Small intestine (tissue), 7 donors: ENCODE measurements around the gene COL6A1. TPM values are rescaled to one million over a fixed set of nuclear protein-coding genes. Genes with fewer than 3 reads are reported as not detected.
A peak's percentile ranks its signal among the peaks of the same experiment; 100 is the strongest.

ENCODE experiments used
- DNase-seq, 2 donors: peaks; one replicate each; pipeline versions ENCODE4 v3.0.0 to v3.0.0-alpha.2; 2013
- FAIRE-seq: peaks from 2 replicates; lab custom pipeline; 2012; peaks lifted over from hg19 to GRCh38; lab: Jason Lieb, UNC
- H3K27ac ChIP-seq, 3 donors: one replicate each; pipeline ENCODE4 v1.5.1; 2013; ENCODE audit warnings: low read length in 2 of 3, mild to moderate bottlenecking in 2 of 3, control low read depth in 1 of 3, inconsistent platforms in 1 of 3, low read depth in 1 of 3, moderate library complexity in 1 of 3
- H3K27me3 ChIP-seq, 3 donors: one replicate each; pipeline ENCODE4 v1.6.1; 2013; ENCODE audit warnings: low read length in 3 of 3, inconsistent platforms in 1 of 3; ENCODE audit not compliant: control insufficient read depth in 3 of 3, insufficient read depth in 3 of 3
- H3K36me3 ChIP-seq, 3 donors: one replicate each; pipeline ENCODE4 v1.6.1; 2013; ENCODE audit warnings: low read length in 3 of 3, inconsistent platforms in 1 of 3, low read depth in 1 of 3, mild to moderate bottlenecking in 1 of 3, moderate library complexity in 1 of 3; ENCODE audit not compliant: control insufficient read depth in 3 of 3, insufficient read depth in 2 of 3
- H3K4me1 ChIP-seq, 3 donors: one replicate each; pipeline ENCODE4 v1.6.1; 2013; ENCODE audit warnings: low read length in 2 of 3, inconsistent platforms in 1 of 3, low read depth in 1 of 3, mild to moderate bottlenecking in 1 of 3, moderate library complexity in 1 of 3; ENCODE audit not compliant: control insufficient read depth in 3 of 3, insufficient read depth in 2 of 3
- H3K4me3 ChIP-seq, 3 donors: one replicate each; pipeline ENCODE4 v1.5.1; 2013; ENCODE audit warnings: low read length in 3 of 3, control low read depth in 1 of 3, inconsistent platforms in 1 of 3, low read depth in 1 of 3, mild to moderate bottlenecking in 1 of 3, moderate library complexity in 1 of 3
- H3K9me3 ChIP-seq, 2 donors: one replicate each; pipeline ENCODE4 v1.6.1; 2013; ENCODE audit warnings: low read depth in 1 of 2, low read length in 1 of 2; ENCODE audit not compliant: control insufficient read depth in 2 of 2, insufficient read depth in 1 of 2
- WGBS, 3 donors: extraction: QIAGEN DNeasy Blood & Tissue Kit; methylation state at CpG; one replicate each; pipeline ENCODE4 v1.1.7; 2013; 5-methylcytosine and 5-hydroxymethylcytosine counted together
- polyA plus RNA-seq, 4 donors: library from polyadenylated mRNA; stranded (reverse) in 3 of 4; unstranded in 1 of 4; fragments of 200-250 nt in 3 of 4; fragments of 120-200 nt in 1 of 4; gene quantifications; one replicate each; pipeline versions ENCODE4 v1.2.1 to v1.2.3, GENCODE V29; 2013
- donor health status: healthy with polysubstance abuse.
- donor health status: control.
- donor health status: control.
- donor health status: Bipolar disorder and iron deficiency.
- donor health status: healthy.

COL6A1 gene
- polyA plus RNA-seq, 4 donors: 6.0 to 475 (median 47.7) TPM

DNA sequence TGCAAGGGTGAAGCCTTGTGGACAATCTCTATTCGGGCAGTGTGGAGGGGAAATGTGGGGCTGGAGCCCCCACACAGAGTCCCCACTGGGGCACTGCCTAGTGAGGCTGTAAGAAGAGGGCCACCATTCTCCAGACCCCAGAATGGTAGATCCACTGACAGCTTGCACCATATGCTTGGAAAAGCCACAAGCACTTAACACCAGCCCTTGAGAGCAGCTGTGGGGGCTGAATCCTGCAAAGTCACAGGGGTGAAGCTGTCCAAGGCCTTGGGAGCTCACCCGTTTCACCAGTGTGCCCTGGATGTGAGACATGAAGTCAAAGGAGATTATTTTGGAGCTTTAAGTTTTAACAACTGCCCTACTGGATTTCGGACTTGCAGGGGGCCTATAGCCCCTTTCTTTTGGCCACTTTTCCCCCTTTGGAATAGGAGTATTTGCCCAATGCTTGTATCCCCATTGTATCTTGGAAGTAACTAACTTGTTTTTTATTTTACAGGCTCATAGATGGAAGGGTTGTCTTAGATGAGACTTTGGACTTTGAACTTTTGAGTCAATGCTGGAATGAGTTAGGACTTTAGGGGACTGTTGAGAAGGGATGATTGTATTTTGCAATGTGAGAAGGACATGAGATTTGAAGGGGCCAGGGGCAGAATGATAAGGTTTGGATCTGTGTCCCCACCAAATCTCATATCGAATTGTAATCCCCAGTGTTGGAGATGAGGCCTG lies 16.3 kb upstream of the COL6A1 start:
- H3K4me3 ChIP-seq: no peak overlapping the region
- WGBS, 3 donors: 68 to 84% (median 82%) methylated on average over 4 of the region's 4 CpGs
- peak; percentile 22 to 53 for DNase-seq
- no peaks in the 10 kb centered on the region for H3K27me3 ChIP-seq
- H3K27ac ChIP-seq: peak overlapping the region in 1 of 3 donors; percentile 18
- H3K4me1 ChIP-seq: no peaks in the 10 kb centered on the region
- FAIRE-seq: no peak
- H3K9me3 ChIP-seq: peaks cover 0 to 17% of the 10 kb centered on the region in 2 donors
- no peaks in the 10 kb centered on the region for H3K36me3 ChIP-seq

DNA sequence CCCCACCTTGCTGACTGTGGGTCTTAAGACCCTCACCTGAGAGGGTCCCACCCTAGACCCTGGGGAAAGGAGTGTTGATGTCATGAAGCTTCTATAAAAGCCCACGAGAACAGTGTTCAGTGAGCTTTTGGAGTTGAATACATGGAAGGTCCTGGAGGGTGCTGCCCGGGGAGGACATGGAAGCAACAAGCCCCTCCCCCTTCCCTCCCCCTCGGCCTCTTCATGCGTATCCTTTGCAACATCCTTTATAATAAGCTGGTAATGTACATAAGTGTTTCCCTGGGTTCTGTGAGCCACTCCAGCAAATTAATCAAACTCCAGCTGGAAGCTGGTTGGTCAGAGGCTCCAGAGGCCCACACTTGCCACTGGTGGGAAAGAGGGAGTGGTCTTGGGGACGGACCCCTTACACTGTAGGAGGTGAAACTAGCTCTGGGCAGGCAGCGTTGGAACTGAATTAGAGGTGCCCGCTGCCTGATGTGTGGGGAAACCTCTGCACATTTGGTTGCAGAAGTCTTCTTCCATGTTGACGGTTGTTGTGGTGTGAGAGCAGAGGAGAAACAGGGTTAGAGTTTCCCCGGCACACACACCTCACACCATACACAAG lies 14.7 kb upstream of the COL6A1 start:
- no peak for FAIRE-seq

DNA sequence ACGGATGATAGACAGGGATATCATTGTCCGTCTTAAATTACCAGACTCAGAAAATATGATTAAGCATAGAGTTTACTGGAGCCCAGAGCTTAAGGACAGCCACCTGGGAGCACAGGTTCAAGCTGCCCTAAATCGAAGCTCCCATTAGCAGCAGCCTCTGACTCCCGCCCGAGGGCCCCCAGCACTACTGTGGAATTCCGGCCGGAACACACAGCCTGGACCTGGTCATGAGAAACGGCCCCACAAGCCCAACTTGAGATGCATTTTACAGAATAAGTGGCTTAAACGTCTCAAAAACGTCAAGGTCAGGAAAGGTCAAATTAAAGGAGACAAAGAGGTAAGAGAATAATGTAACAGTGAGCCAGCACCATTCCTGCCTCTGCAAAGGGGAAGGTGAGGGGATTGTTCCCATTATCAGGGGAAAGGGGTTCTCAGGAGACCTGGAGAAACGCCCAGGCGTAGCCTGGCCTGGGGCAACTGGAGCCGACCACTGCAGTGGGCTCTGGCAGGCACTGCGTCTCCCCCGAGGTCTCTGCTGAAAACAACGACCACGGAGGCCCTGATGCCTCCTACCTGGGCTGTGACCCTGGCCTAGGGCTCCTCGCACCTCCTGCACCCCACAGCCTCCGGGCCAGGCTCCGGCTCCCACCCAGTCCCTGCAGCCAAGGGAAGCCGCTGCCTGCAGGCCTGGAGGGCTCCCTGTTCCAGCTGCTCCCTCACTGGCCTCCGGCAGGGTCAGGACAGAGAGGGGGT lies 11.5 kb upstream of the COL6A1 start:
- peaks cover 0 to 1% of the 10 kb centered on the region in 2 donors for H3K9me3 ChIP-seq
- no peak for DNase-seq
- 65 to 73% (median 70%) methylated on average over 20 to 22 of the region's 22 CpGs for WGBS, 3 donors
- H3K27me3 ChIP-seq: peaks cover 3 to 31% (median 8%) of the 10 kb centered on the region in 3 donors
- H3K4me3 ChIP-seq: no peak overlapping the region
- FAIRE-seq: no peak
- H3K27ac ChIP-seq: no peak overlapping the region
- H3K36me3 ChIP-seq: no peaks in the 10 kb centered on the region
- peaks cover 0 to 38% (median 2%) of the 10 kb centered on the region in 3 donors for H3K4me1 ChIP-seq

More for the DNA sequence above, 14.7 kb upstream of the COL6A1 start:
- H3K27me3 ChIP-seq: peaks cover 0 to 1% (median under 1%) of the 10 kb centered on the region in 3 donors
- H3K4me1 ChIP-seq: peaks cover 0 to 8% (median 0%) of the 10 kb centered on the region in 3 donors
- WGBS, 3 donors: 66 to 73% (median 70%) methylated on average over 9 of the region's 9 CpGs
- H3K4me3 ChIP-seq: no peak overlapping the region
- DNase-seq: no peak
- H3K27ac ChIP-seq: no peak overlapping the region
- H3K9me3 ChIP-seq: peaks cover 0 to 14% of the 10 kb centered on the region in 2 donors
- no peaks in the 10 kb centered on the region for H3K36me3 ChIP-seq

DNA sequence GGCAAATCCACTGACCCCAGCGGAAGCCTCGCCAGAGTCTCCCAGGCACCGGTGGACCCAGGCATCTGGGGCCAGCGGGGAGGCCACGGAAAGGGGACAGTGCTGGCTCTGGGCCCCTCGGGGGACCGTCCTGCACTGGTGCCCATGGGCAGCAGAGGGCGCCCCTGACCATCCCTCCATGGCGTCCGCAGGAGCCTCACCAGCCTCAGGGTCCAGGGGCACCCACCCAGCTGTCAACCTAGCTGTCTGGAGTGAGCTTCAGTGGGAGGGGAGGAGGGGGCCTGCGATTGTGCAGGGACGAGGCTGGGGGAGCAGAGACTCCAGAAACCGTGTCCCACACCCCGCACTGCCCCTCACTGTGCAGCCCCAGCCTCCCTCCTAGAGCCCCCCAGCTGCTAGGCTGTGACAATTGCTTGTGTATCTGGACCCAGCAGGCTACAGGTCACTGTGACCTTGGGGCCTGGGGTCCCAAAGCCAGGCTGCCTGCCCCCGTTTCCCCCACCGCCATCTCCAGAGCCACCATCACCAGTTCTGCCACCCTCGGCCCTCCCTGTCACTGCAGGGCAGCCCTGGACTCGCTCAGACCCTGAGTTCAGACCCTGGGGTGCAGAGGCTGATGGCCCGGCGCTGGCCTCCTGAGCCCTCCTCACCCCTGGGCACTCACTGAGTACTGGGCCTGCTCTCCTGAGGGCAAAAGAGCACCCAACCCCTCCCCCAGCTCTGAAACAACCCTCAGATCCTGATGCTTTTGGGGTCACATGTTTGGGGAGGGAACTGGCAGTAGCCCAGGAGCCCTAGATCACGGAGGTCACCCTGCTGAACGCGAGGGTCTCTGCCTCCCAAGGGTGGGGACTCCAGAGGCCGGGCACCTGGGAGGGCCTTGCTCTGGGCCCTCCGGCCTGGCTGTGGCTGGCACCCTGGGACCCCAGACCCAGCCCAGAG lies 10.6 kb upstream of the COL6A1 start:
- H3K4me1 ChIP-seq: peaks cover 0 to 42% (median 2%) of the 10 kb centered on the region in 3 donors
- H3K9me3 ChIP-seq: no peaks in the 10 kb centered on the region
- FAIRE-seq (no peak), DNase-seq (peak in 1 of 2 donors; percentile 69)
- WGBS, 3 donors: 38 to 43% (median 40%) methylated on average over 24 to 25 of the region's 25 CpGs
- H3K36me3 ChIP-seq: no peaks in the 10 kb centered on the region
- no peak overlapping the region for H3K4me3 ChIP-seq
- peaks cover 3 to 35% (median 10%) of the 10 kb centered on the region in 3 donors for H3K27me3 ChIP-seq
- peak overlapping the region in 2 of 3 donors; percentile 88 to 91 for H3K27ac ChIP-seq

DNA sequence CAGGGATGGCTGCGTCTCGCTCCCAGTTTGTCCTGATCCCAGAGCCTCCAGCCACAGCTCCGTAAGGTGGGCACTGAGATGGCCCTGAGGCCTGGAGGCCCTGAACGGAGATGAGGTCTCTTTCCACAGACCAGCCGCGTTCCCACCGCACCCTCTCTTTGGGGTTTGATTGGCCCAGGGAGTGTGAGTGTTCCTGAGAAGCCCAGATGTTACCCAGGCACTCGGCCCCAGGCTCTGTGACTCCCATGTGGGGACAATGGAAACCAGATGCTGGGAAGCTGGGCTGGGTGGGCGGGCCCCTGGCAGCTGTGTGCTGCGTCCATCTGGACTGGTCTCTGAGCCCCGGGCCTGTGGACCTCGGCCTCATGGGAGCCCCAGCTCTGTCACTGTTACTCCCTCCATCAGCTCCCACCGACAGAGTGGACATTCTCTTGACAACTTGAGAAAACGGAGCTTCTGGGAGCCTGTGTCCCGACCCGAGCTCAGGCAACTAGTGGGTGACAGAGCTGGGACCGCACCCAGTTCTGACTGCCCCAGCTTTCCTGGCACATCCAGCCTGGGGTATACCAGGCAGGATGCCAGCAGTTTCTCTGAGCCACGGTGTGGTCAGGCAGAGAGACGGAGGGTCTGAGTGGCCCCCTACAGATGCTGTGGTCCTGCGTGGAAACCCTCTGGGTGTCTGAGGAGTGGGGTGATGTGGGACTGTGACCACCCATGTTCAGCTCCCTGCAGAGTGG lies 9.8 kb upstream of the COL6A1 start:
- Histone ChIP-seq H3K9me3 (no peaks in the 10 kb centered on the region), H3K27ac (peak overlapping the region in 2 of 3 donors; percentile 88 to 91), H3K4me1 (peaks cover 0 to 42% (median 2%) of the 10 kb centered on the region in 3 donors), H3K36me3 (no peaks in the 10 kb centered on the region), H3K4me3 (no peak overlapping the region), H3K27me3 (peaks cover 3 to 38% (median 10%) of the 10 kb centered on the region in 3 donors)
- FAIRE-seq (no peak), DNase-seq (peak in 1 of 2 donors; percentile 32)
- WGBS, 3 donors: 55 to 62% (median 57%) methylated on average over 19 to 20 of the region's 20 CpGs

DNA sequence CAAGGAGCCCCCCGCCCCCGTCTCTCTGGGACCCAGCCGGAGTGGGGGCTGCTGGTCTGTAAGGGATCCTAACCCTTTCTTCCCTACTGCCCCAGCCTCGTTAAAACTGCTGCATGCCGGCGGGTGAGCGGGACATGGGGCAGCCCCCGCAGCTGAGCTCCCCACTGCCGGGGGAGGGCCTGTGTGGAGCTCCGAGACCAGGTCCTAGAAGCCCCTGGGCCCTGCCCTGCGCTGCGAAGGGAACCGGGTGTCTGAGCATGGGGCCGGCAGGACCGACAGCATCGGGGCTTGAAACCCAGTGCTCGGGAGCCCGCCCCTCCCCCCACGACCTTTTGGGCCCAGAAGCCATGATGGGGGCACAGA lies 9.2 kb upstream of the COL6A1 start:
- Histone ChIP-seq H3K27me3 (peaks cover 3 to 43% (median 10%) of the 10 kb centered on the region in 3 donors), H3K27ac (peak overlapping the region; percentile 6 to 91 (median 88)), H3K36me3 (no peaks in the 10 kb centered on the region), H3K4me1 (peaks cover 0 to 42% (median 2%) of the 10 kb centered on the region in 3 donors), H3K9me3 (no peaks in the 10 kb centered on the region), H3K4me3 (peak overlapping the region in 1 of 3 donors; percentile 49)
- DNase-seq (peak in 1 of 2 donors; percentile 19), FAIRE-seq (no peak)
- WGBS, 3 donors: 32 to 47% (median 35%) methylated on average over 14 to 19 of the region's 19 CpGs

DNA sequence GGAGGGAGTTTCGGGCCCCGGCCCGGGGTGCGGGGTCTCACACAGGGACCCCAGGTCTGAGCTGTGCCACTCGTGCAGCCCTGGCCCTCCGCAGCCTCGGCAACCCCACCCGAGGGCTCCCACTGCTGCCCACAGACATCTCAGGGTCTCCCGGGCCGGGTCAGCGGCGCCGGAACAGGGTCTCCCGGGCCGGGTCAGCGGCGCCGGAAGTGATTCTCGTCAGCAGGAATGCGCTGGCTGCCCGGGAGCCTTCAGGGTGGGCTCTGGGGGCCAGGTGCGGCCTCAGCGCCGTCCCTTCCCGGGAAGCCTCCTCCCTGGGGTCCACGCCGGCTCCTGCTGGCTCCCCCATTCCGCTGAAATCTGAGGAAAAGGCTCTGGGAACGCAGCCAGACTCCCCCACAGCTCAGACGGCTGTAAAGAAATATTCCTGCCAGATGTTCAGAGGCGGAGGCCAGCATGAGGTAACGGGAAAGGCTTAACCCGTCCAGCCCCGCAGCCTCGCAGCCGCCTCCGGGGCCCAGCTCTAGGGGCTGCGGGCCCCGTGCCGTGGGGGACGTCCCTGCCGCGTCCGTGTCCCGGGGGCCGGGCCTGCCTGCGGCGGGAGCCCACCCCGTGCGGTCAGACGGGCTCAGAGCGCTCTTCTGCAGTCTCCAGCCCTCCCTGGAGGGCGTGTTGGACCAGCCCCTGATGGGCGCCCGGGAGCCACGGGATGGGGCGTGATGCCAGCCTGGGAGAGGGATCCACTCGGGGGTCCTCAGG lies 8.7 kb upstream of the COL6A1 start:
- no peaks in the 10 kb centered on the region for H3K36me3 ChIP-seq
- FAIRE-seq (no peak), DNase-seq (peak in 1 of 2 donors; percentile 72)
- 2 to 4% (median 4%) methylated on average over 51 to 58 of the region's 58 CpGs for WGBS, 3 donors
- peaks cover 0 to 42% (median 2%) of the 10 kb centered on the region in 3 donors for H3K4me1 ChIP-seq
- H3K27me3 ChIP-seq: peaks cover 3 to 44% (median 10%) of the 10 kb centered on the region in 3 donors
- H3K9me3 ChIP-seq: no peaks in the 10 kb centered on the region
- H3K27ac ChIP-seq: peak overlapping the region; percentile 17 to 91 (median 88)
- H3K4me3 ChIP-seq: peak overlapping the region in 2 of 3 donors; percentile 49
